HG03342 (cell line): Measurements from ENCODE around the gene CCDC187.

ENCODE experiments used
- ATAC-seq: cut with Tn5 transposase; IDR thresholded peaks from one replicate; pipeline ENCODE4 v1.9.1; 2021; ENCODE audit warnings: mild to moderate bottlenecking, moderate library complexity; ENCODE audit not compliant: unreplicated experiment

Gene CCDC187

GRCh38 chr9:136257381-136258298, 46.3 kb downstream of the CCDC187 start:
- no peak for ATAC-seq

GRCh38 chr9:136255896-136256890, 47.7 kb downstream of the CCDC187 start:
- ATAC-seq, result no peak

- ATAC-seq, result no peak
Measured at GRCh38 chr9:136255166-136255538, 48.7 kb downstream of the CCDC187 start.

GRCh38 chr9:136254381-136255165, 49.3 kb downstream of the CCDC187 start:
- no peak for ATAC-seq

- no peak for ATAC-seq
Measured at GRCh38 chr9:136253246-136254130, 50.4 kb downstream of the CCDC187 start.

GRCh38 chr9:136252846-136253245, 51.0 kb downstream of the CCDC187 start:
- no peak for ATAC-seq

GRCh38 chr9:136252281-136252680, 51.6 kb downstream of the CCDC187 start:
- no peak for ATAC-seq

- ATAC-seq, result no peak
Measured at GRCh38 chr9:136251264-136252115, 52.4 kb downstream of the CCDC187 start.

- ATAC-seq, result no peak
Measured at GRCh38 chr9:136250676-136251075, 53.2 kb downstream of the CCDC187 start.

GRCh38 chr9:136249877-136250559, 53.9 kb downstream of the CCDC187 start:
- ATAC-seq, result no peak

- ATAC-seq, result no peak
Measured at GRCh38 chr9:136248951-136249876, 54.7 kb downstream of the CCDC187 start.

GRCh38 chr9:136247947-136248637, 55.8 kb downstream of the CCDC187 start:
- no peak for ATAC-seq

- ATAC-seq, result no peak
Measured at GRCh38 chr9:136247551-136247916, 56.4 kb downstream of the CCDC187 start.

GRCh38 chr9:136246849-136247550, 56.9 kb downstream of the CCDC187 start:
- ATAC-seq, result no peak

- peak; percentile 45 for ATAC-seq
Measured at GRCh38 chr9:136245219-136246150, 58.4 kb downstream of the CCDC187 start, which contains the start of gene QSOX2. Gene QSOX2, minus strand, starts transcription at chr9:136245812. Its CDS starts 9 bp downstream, at chr9:136245803.
